Measurements from ENCODE around the gene ATP12A.

The ATP12A gene

DNA sequence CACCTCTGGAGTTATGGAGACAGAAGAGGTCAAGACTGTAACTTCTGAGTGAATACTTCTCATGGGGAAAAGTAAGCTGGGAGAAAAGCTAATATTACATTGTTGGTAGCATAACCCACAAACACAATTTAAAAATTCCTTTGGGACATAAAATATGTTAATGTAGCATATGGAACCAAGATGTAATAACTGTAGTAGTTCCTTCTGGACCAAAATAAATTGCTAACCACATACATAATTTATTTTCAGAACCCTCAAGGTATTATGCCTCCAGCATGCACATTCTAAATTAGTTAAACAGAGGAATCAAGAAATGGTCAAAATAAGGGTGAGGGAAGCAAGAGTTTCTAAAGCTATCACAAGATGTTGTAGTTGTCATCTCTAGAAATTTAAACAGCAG is 79.0 kb downstream of the ATP12A start:
- in situ Hi-C loops (cut with MboI; ENCODE audit: low sequenced_read_pairs, unreplicated experiment), result no loop called here
- DNase-seq (ENCODE audit: low spot score), result no peak
- no peak for TF ChIP-seq CTCF (IDR thresholded peaks at IDR 0.05; ENCODE audit: borderline replicate concordance, control extremely low read depth, extremely low read depth, insufficient read depth, missing control alignments)

All from GM13976 (cell line).